Measurements from ENCODE around the gene NCAM1. TPM values are rescaled to one million over a fixed set of nuclear protein-coding genes. Genes with fewer than 3 reads are reported as not detected.

Gene NCAM1
- total and polyA plus RNA-seq, 10 donors: 0.41 to 13.2 (median 7.1) TPM

GRCh38 chr11:113267493-113267892, 306.3 kb downstream of the NCAM1 start:
- intact Hi-C loops (cut with DNase I; ENCODE audit: low total_unique reads): no loop called here
- WGBS, 5 donors: 76 to 85% (median 83%) methylated on average over 7 of the region's 7 CpGs
- peaks cover 0 to 5% (median 0%) of the 10 kb centered on the region in 7 donors for H3K27me3 ChIP-seq (replicated peaks in 1 of 7)
- H3K4me1 ChIP-seq: no peaks in the 10 kb centered on the region
- no peak overlapping the region for H3K27ac ChIP-seq
- H3K36me3 ChIP-seq: no peaks in the 10 kb centered on the region
- DNase-seq: no peak
- H3K9me3 ChIP-seq: no peaks in the 10 kb centered on the region
- H3K4me3 ChIP-seq: no peak overlapping the region
- no peak for TF ChIP-seq CTCF (IDR thresholded peaks at IDR 0.05 in 8 of 11, conservative IDR thresholded peaks at IDR 0.05 in 3 of 11)
- TF ChIP-seq POLR2A (IDR thresholded peaks at IDR 0.05): no peak
- TF ChIP-seq POLR2AphosphoS5 (IDR thresholded peaks at IDR 0.05): no peak

DNA sequence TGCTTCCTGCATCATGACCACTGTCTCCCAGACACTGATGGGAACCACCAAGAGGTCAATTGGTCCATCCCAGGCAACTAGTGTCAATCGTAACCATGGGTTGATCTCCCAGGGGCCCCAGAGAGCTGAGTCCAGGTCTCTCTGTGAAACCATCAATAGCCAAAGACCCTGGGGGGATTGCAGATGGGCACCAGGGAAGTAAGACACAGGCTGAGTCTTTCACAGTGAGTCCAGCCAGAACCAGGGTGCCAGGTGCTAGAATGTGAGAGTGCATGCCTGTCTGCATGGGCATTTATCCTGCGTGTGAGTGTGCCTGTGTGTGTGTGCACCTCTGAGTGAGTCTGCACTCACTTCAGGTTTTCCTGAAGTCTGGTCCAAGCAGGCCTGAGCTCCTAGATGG, 307.9 kb downstream of the NCAM1 start:
- TF ChIP-seq POLR2AphosphoS5 (IDR thresholded peaks at IDR 0.05) (no peak), POLR2A (IDR thresholded peaks at IDR 0.05) (no peak), CTCF (IDR thresholded peaks at IDR 0.05 in 8 of 11, conservative IDR thresholded peaks at IDR 0.05 in 3 of 11) (no peak)
- no peaks in the 10 kb centered on the region for H3K9me3 ChIP-seq
- no peak overlapping the region for H3K27ac ChIP-seq
- H3K4me1 ChIP-seq: no peaks in the 10 kb centered on the region
- H3K27me3 ChIP-seq (replicated peaks in 1 of 7): peaks cover 0 to 5% (median 0%) of the 10 kb centered on the region in 7 donors
- 75 to 100% (median 91%) methylated on average over 2 of the region's 2 CpGs for WGBS, 5 donors
- intact Hi-C loops (cut with DNase I; ENCODE audit: low total_unique reads): no loop called here
- no peaks in the 10 kb centered on the region for H3K36me3 ChIP-seq
- H3K4me3 ChIP-seq: no peak overlapping the region
- DNase-seq: no peak

DNA sequence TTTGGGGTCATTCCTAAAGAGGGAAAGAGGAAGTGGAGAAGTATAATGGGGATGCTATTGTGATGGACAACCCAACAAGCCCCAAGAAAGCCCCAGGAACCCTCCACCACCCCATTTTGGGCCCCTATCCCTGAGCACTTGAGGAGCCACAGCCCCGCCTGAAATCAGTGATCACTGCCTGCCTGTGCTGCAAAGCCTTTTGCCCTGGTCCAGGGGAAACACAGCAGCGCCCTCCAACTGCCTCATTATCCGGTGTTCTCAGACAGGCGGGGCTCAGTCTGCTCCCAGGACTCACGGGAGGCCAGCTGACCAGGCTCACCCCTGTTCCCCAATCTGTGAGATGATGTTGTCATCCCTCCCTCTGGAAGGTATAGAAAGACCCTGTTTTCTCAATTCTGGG, 308.4 kb downstream of the NCAM1 start:
- no peaks in the 10 kb centered on the region for H3K9me3 ChIP-seq
- no peak overlapping the region for H3K4me3 ChIP-seq
- no peaks in the 10 kb centered on the region for H3K4me1 ChIP-seq
- no peak for TF ChIP-seq CTCF (IDR thresholded peaks at IDR 0.05 in 8 of 11, conservative IDR thresholded peaks at IDR 0.05 in 3 of 11)
- no peak for TF ChIP-seq POLR2AphosphoS5 (IDR thresholded peaks at IDR 0.05)
- no peak for TF ChIP-seq POLR2A (IDR thresholded peaks at IDR 0.05)
- no peak for DNase-seq
- H3K27ac ChIP-seq: no peak overlapping the region
- no peaks in the 10 kb centered on the region for H3K36me3 ChIP-seq
- H3K27me3 ChIP-seq (replicated peaks in 1 of 7): peaks cover 0 to 5% (median 0%) of the 10 kb centered on the region in 7 donors
- intact Hi-C loops (cut with DNase I; ENCODE audit: low total_unique reads): no loop called here
- 84 to 93% (median 91%) methylated on average over 5 of the region's 5 CpGs for WGBS, 5 donors

DNA sequence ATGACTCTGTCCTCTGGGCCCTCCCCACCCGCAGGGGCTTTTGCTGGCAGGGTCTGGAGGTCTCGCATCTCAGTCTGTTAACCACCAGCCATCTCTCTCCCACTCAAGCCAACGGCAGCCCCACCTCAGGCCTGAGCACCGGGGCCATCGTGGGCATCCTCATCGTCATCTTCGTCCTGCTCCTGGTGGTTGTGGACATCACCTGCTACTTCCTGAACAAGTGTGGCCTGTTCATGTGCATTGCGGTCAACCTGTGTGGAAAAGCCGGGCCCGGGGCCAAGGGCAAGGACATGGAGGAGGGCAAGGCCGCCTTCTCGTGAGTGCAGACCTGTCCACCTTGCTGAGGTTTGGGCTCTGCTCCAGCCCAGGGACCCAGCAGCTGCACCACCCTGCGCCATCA, 308.9 kb downstream of the NCAM1 start:
- no peak for DNase-seq
- 85 to 95% (median 94%) methylated on average over 11 to 13 of the region's 13 CpGs for WGBS, 5 donors
- no peak for TF ChIP-seq POLR2AphosphoS5 (IDR thresholded peaks at IDR 0.05)
- no peak for TF ChIP-seq POLR2A (IDR thresholded peaks at IDR 0.05)
- TF ChIP-seq CTCF (IDR thresholded peaks at IDR 0.05 in 8 of 11, conservative IDR thresholded peaks at IDR 0.05 in 3 of 11): no peak
- Histone ChIP-seq H3K9me3 (no peaks in the 10 kb centered on the region), H3K4me1 (no peaks in the 10 kb centered on the region), H3K4me3 (no peak overlapping the region), H3K27me3 (replicated peaks in 1 of 7) (peaks cover 0 to 5% (median 0%) of the 10 kb centered on the region in 7 donors), H3K36me3 (no peaks in the 10 kb centered on the region), H3K27ac (no peak overlapping the region)
- intact Hi-C loops (cut with DNase I; ENCODE audit: low total_unique reads): no loop called here

All from spleen (tissue), 11 donors.